Measurements from ENCODE around the gene CCL17.

DNA sequence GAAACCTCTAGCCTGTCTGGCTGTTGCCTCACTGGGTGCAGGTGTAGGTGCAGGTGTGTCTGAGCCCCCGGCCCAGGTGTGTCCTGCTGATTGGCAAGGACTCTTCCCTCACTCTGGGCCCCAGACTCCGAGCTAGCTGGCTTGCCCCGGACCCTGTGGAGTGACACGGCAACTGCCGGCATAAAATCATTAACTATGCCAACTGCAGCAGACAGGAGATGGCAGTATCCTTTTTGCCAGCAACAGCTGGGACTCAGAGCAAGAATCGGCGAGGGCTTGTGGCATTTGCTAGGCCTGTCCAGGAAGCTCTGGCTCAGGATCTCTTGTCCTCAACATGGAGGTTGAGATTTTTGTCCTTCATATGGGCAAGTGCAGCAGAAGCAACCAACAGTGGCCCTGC is 21.8 kb downstream of the CCL17 start:
- TF ChIP-seq, protein P1, sequence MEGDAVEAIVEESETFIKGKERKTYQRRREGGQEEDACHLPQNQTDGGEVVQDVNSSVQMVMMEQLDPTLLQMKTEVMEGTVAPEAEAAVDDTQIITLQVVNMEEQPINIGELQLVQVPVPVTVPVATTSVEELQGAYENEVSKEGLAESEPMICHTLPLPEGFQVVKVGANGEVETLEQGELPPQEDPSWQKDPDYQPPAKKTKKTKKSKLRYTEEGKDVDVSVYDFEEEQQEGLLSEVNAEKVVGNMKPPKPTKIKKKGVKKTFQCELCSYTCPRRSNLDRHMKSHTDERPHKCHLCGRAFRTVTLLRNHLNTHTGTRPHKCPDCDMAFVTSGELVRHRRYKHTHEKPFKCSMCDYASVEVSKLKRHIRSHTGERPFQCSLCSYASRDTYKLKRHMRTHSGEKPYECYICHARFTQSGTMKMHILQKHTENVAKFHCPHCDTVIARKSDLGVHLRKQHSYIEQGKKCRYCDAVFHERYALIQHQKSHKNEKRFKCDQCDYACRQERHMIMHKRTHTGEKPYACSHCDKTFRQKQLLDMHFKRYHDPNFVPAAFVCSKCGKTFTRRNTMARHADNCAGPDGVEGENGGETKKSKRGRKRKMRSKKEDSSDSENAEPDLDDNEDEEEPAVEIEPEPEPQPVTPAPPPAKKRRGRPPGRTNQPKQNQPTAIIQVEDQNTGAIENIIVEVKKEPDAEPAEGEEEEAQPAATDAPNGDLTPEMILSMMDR (conservative IDR thresholded peaks at IDR 0.05; ENCODE audit: low read length), result no peak
- TF ChIP-seq EZH2phosphoT487 (IDR thresholded peaks at IDR 0.05; ENCODE audit: borderline replicate concordance, low read depth, low read length), result no peak

Data from OCI-LY7 (cell line).